Parathyroid adenoma (tissue), 2 donors: ENCODE measurements around the gene SMIM28.

ENCODE experiments used
- H2AFZ ChIP-seq: fragments of 300-600 bp; sonication (generic); one replicate; pipeline ENCODE4 v1.7.0; 2017; ENCODE audit warnings: antibody characterized with exemption, mild to moderate bottlenecking
- H3K27ac ChIP-seq: fragments of 300-600 bp; sonication (generic); one replicate; pipeline ENCODE4 v1.7.0; 2017
- H3K27me3 ChIP-seq: fragments of 300-600 bp; sonication (generic); one replicate; pipeline ENCODE4 v1.7.0; 2017; ENCODE audit warnings: low read length; ENCODE audit not compliant: control insufficient read depth, insufficient read depth
- H3K36me3 ChIP-seq: fragments of 300-600 bp; sonication (generic); one replicate; pipeline ENCODE4 v1.7.0; 2017; ENCODE audit warnings: low read length; ENCODE audit not compliant: control insufficient read depth, insufficient read depth
- H3K4me1 ChIP-seq: fragments of 300-600 bp; sonication (generic); one replicate; pipeline ENCODE4 v1.7.0; 2017; ENCODE audit warnings: control low read depth
- H3K4me2 ChIP-seq: fragments of 300-600 bp; sonication (generic); one replicate; pipeline ENCODE4 v1.7.0; 2017; ENCODE audit warnings: low read length
- H3K4me3 ChIP-seq: fragments of 300-600 bp; sonication (generic); one replicate; pipeline ENCODE4 v1.7.0; 2017; ENCODE audit warnings: low read depth, low read length
- H3K79me2 ChIP-seq: fragments of 300-600 bp; sonication (generic); one replicate; pipeline ENCODE4 v1.7.0; 2017; ENCODE audit warnings: control low read depth
- H3K9ac ChIP-seq: fragments of 300-600 bp; sonication (generic); one replicate; pipeline ENCODE4 v1.7.0; 2017; ENCODE audit warnings: mild to moderate bottlenecking
- H3K9me3 ChIP-seq: fragments of 300-600 bp; sonication (generic); one replicate; pipeline ENCODE4 v1.7.0; 2017; ENCODE audit warnings: low read length; ENCODE audit not compliant: control insufficient read depth
- CTCF ChIP-seq: fragments of 300-600 bp; sonication (generic); IDR thresholded peaks from one replicate; pipeline ENCODE4 v1.7.0; 2017; ENCODE audit warnings: antibody characterized with exemption, mild to moderate bottlenecking
- donor health status: primary hyperparathyroidism.

SMIM28 gene

GRCh38 chr6:138418118-138418742 lies 40.5 kb downstream of the SMIM28 start:
- H3K27me3 ChIP-seq = no peaks in the 10 kb centered on the region
- H3K9me3 ChIP-seq = no peaks in the 10 kb centered on the region
- H3K79me2 ChIP-seq = no peaks in the 10 kb centered on the region
- TF ChIP-seq CTCF = no peak
- no peaks in the 10 kb centered on the region for H3K36me3 ChIP-seq
- H3K27ac ChIP-seq = no peak overlapping the region
- no peaks in the 10 kb centered on the region for H3K4me1 ChIP-seq
- H3K4me3 ChIP-seq = no peak overlapping the region
- H2AFZ ChIP-seq = no peak overlapping the region
- no peak overlapping the region for H3K4me2 ChIP-seq
- no peak overlapping the region for H3K9ac ChIP-seq

GRCh38 chr6:138419766-138420165 lies 42.1 kb downstream of the SMIM28 start:
- H3K79me2 ChIP-seq = no peaks in the 10 kb centered on the region
- H3K27me3 ChIP-seq = no peaks in the 10 kb centered on the region
- H3K36me3 ChIP-seq = no peaks in the 10 kb centered on the region
- no peak overlapping the region for H3K27ac ChIP-seq
- no peak overlapping the region for H3K9ac ChIP-seq
- H3K4me3 ChIP-seq = no peak overlapping the region
- no peak for TF ChIP-seq CTCF
- no peak overlapping the region for H3K4me2 ChIP-seq
- H2AFZ ChIP-seq = no peak overlapping the region
- no peaks in the 10 kb centered on the region for H3K9me3 ChIP-seq
- no peaks in the 10 kb centered on the region for H3K4me1 ChIP-seq

- Histone ChIP-seq H3K4me1 (no peaks in the 10 kb centered on the region), H3K9me3 (no peaks in the 10 kb centered on the region), H3K27me3 (no peaks in the 10 kb centered on the region), H3K27ac (no peak overlapping the region), H3K79me2 (no peaks in the 10 kb centered on the region), H2AFZ (no peak overlapping the region), H3K9ac (no peak overlapping the region), H3K4me3 (no peak overlapping the region), H3K4me2 (no peak overlapping the region), H3K36me3 (no peaks in the 10 kb centered on the region)
- TF ChIP-seq CTCF = no peak
Measured at GRCh38 chr6:138420356-138420755, 42.7 kb downstream of the SMIM28 start.

- H3K27me3 ChIP-seq = no peaks in the 10 kb centered on the region
- H3K9ac ChIP-seq = no peak overlapping the region
- no peak overlapping the region for H3K4me3 ChIP-seq
- H3K4me1 ChIP-seq = no peaks in the 10 kb centered on the region
- H3K36me3 ChIP-seq = no peaks in the 10 kb centered on the region
- H3K4me2 ChIP-seq = no peak overlapping the region
- no peaks in the 10 kb centered on the region for H3K9me3 ChIP-seq
- H2AFZ ChIP-seq = no peak overlapping the region
- no peaks in the 10 kb centered on the region for H3K79me2 ChIP-seq
- no peak overlapping the region for H3K27ac ChIP-seq
- no peak for TF ChIP-seq CTCF
Measured at GRCh38 chr6:138421089-138421488, 43.4 kb downstream of the SMIM28 start.

- Histone ChIP-seq H3K79me2 (no peaks in the 10 kb centered on the region), H3K4me2 (no peak overlapping the region), H2AFZ (no peak overlapping the region), H3K4me3 (no peak overlapping the region), H3K27ac (no peak overlapping the region), H3K4me1 (no peaks in the 10 kb centered on the region), H3K36me3 (no peaks in the 10 kb centered on the region), H3K9ac (no peak overlapping the region), H3K9me3 (no peaks in the 10 kb centered on the region), H3K27me3 (no peaks in the 10 kb centered on the region)
- TF ChIP-seq CTCF = no peak
Measured at GRCh38 chr6:138421608-138422007, 43.9 kb downstream of the SMIM28 start.
